Fibroblast of mammary gland (primary cell): ENCODE results near the gene CACNA2D3.

Experiments used
- DNase-seq: peaks from one replicate; pipeline ENCODE4 v3.0.0-alpha.2; 2010; ENCODE audit warnings: low read depth
- H3K4me3 ChIP-seq: 2 replicates; pipeline ENCODE4 v1.5.1; 2011; ENCODE audit warnings: low read depth, mild to moderate bottlenecking, low read length, moderate library complexity; ENCODE audit not compliant: control insufficient read depth
- CTCF ChIP-seq: conservative IDR thresholded peaks from 2 replicates; pipeline ENCODE4 v1.5.1; 2011; ENCODE audit warnings: low read depth, low read length, inconsistent platforms; ENCODE audit not compliant: control insufficient read depth, insufficient read depth

Gene CACNA2D3

DNA sequence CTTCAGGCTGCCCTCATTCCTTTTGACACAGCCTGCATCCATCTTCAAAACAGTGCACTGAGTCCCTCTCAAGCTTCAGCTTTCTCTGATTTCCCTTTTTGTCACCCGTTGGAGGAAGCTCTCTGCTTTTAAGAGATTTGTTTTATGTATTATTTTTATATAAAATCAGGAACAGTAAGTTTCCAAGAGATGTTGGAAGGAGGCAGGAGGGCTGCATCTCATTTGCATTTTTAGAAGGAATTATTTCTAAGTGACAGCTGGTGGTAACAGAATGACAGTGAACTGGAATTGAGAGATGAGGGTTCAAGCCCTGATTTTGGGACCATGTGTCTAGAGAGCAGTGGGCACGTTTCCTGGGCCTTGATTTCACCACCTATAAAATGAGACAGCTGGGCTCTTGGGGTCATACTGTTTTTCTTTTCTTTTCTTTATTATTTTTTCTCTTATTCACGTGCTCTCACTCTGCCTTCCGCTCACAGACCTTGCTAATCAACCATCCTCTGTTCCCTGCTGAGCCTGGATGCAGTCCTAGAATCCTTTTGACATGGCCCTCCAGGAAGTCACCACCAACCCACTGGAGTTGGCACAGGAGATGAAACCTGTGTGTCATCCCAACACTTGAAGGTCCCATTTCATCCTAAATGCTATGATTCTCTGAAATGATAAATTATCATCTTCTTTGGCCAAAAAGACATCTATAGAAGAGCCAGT is 148.6 kb downstream of the CACNA2D3 start:
- TF ChIP-seq CTCF, result no peak
- no peak for DNase-seq
- no peak overlapping the region for H3K4me3 ChIP-seq

DNA sequence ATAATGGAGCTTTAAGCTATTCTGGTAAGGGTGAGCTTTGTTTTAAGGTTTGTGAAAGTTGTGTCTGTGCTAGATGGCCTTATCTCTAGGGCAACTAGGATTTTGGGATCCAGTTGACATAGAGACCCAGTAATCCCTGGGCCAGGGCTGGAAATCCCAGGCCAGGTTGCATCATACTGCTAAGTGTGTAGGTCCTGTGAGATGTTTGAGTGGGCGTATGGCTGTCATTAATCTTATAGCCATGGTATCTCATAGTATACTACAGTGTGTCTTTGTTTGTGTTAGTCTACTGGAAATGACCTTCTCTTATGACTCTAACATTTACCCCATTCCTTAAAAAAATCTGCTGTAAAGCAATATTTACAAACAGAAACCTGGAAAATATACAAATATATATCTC is 151.4 kb downstream of the CACNA2D3 start:
- DNase-seq, result no peak

DNA sequence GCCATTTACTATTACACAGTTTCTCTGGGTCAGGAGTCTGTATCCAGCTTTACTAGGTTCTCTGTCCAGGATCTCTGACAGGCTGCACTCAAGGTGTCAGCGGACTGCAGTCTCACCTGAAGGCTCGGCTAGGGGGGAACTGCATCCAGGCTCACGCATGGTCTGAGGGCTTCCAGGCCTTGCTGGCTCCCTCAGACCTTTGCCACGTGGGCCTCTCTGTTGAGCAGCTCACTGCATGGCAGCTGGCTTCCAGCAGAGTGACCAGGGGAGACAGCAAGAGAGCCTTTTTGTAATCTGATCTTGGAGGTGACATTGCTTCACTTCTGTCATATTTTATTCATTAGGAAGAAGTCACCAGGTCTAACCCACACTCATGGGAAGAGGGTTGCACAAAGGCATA is 152.3 kb downstream of the CACNA2D3 start:
- no peak for DNase-seq
- no peak overlapping the region for H3K4me3 ChIP-seq

More for the DNA sequence above, 151.4 kb downstream of the CACNA2D3 start:
- H3K4me3 ChIP-seq, result no peak overlapping the region
- TF ChIP-seq CTCF, result no peak

GRCh38 chr3:54279005-54279583 is 156.7 kb downstream of the CACNA2D3 start:
- no peak overlapping the region for H3K4me3 ChIP-seq
- DNase-seq, result peak; percentile 1
- TF ChIP-seq CTCF, result no peak

More for the DNA sequence above, 152.3 kb downstream of the CACNA2D3 start:
- no peak for TF ChIP-seq CTCF

DNA sequence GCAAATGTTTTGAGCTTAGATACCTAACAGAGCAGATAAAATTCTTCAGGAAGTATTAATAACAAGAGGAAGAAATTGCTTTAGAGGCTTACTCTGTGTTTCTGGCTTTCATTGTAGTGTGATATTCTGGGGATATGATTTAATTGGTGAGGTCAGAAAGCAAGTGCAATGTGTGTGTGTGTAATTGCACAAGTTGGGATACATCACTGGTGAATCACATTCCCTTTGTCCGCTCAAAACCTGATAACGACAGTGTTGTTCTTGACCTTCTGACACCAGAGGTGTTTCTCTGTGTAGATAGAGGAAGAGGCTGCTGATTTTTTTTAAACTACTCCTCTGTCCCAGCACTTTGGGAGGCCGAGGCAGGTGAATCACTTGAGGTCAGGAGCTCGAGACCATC is 161.1 kb downstream of the CACNA2D3 start:
- H3K4me3 ChIP-seq, result no peak overlapping the region
- no peak for DNase-seq
- no peak for TF ChIP-seq CTCF

- DNase-seq, result no peak
- no peak overlapping the region for H3K4me3 ChIP-seq
- TF ChIP-seq CTCF, result no peak
Measured at GRCh38 chr3:54294214-54294613, 171.9 kb downstream of the CACNA2D3 start.
